T-helper 1 cell treated with Interleukin-12 subunit alpha and Interleukin-12 subunit beta and Interleukin-4 antibody, amounts not matched to agents 30 ng/mL and 1 ng/mL, for 36 hours (primary cell): ENCODE measurements around the gene RANBP3. TPM values are rescaled to one million over a fixed set of nuclear protein-coding genes. Genes with fewer than 3 reads are reported as not detected.

Source experiments
- intact Hi-C: fragments of 100-400 bp; cut with micrococcal nuclease; formaldehyde crosslinking; loops from one replicate; pipeline ENCODE4 v1.15.1; 2024
- total RNA-seq: library from RNA; stranded (reverse); gene quantifications from 2 replicates; pipeline ENCODE4 v1.2.3, GENCODE V29; 2022

RANBP3 gene
- total RNA-seq, 1 donor from 2014 or later = 101 TPM

- intact Hi-C loops = loop anchor here (1.0 kb wide), 3 partner anchors 9 to 49 kb away; partner anchors contain the start of genes RANBP3 and VMAC
Observed at GRCh38 chr19:5953680-5954213, 24.2 kb downstream of the RANBP3 start.

GRCh38 chr19:5953030-5953589 lies 24.8 kb downstream of the RANBP3 start:
- intact Hi-C loops = loop anchor here (1.0 kb wide), 3 partner anchors 9 to 49 kb away; partner anchors contain the start of genes RANBP3 and VMAC

- intact Hi-C loops = loop anchor here (1.0 kb wide), 3 partner anchors 10 to 48 kb away; partner anchors contain the start of genes RANBP3 and VMAC
Observed at GRCh38 chr19:5952193-5953029, 25.5 kb downstream of the RANBP3 start.

GRCh38 chr19:5951338-5951861 lies 26.5 kb downstream of the RANBP3 start:
- intact Hi-C loops = no loop called here

- intact Hi-C loops = no loop called here
Observed at GRCh38 chr19:5950741-5951140, 27.2 kb downstream of the RANBP3 start.

GRCh38 chr19:5949792-5950305 lies 28.1 kb downstream of the RANBP3 start:
- intact Hi-C loops = loop anchor here (2.0 kb wide), 1 partner anchor 13 kb away; no protein-coding TSS in a partner anchor

GRCh38 chr19:5948752-5949564 lies 29.0 kb downstream of the RANBP3 start:
- intact Hi-C loops = loop anchor here (2.0 kb wide), 1 partner anchor 14 kb away; no protein-coding TSS in a partner anchor

- intact Hi-C loops = no loop called here
Observed at GRCh38 chr19:5947435-5947834, 30.5 kb downstream of the RANBP3 start.

GRCh38 chr19:5943623-5944022 lies 34.3 kb downstream of the RANBP3 start:
- intact Hi-C loops = no loop called here

GRCh38 chr19:5943045-5943444 lies 34.9 kb downstream of the RANBP3 start:
- intact Hi-C loops = no loop called here

GRCh38 chr19:5941673-5942072 lies 36.3 kb downstream of the RANBP3 start:
- intact Hi-C loops = no loop called here

GRCh38 chr19:5940260-5941208 lies 37.4 kb downstream of the RANBP3 start:
- intact Hi-C loops = no loop called here

- intact Hi-C loops = no loop called here
Observed at GRCh38 chr19:5937550-5937949, 40.4 kb downstream of the RANBP3 start.

- intact Hi-C loops = no loop called here
Observed at GRCh38 chr19:5936292-5936592, 41.7 kb downstream of the RANBP3 start.

- intact Hi-C loops = no loop called here
Observed at GRCh38 chr19:5935473-5936291, 42.3 kb downstream of the RANBP3 start.

GRCh38 chr19:5934774-5935472 lies 43.0 kb downstream of the RANBP3 start:
- intact Hi-C loops = no loop called here

- intact Hi-C loops = no loop called here
Observed at GRCh38 chr19:5934069-5934401, 43.9 kb downstream of the RANBP3 start.

- intact Hi-C loops = no loop called here
Observed at GRCh38 chr19:5933391-5934068, 44.4 kb downstream of the RANBP3 start.
